Bronchial epithelial cell (primary cell): ENCODE data around the gene SLC25A27. TPM values are rescaled to one million over a fixed set of nuclear protein-coding genes. Genes with fewer than 3 reads are reported as not detected.

Experiments
- DNase-seq: peaks from one replicate; pipeline ENCODE4 v3.0.0-alpha.2; 2010; ENCODE audit warnings: low read depth
- FAIRE-seq: peaks from 2 replicates; lab custom pipeline; 2011; peaks lifted over from hg19 to GRCh38; lab: Jason Lieb, UNC
- H3K27me3 ChIP-seq: 2 replicates; pipeline ENCODE4 v1.5.1; 2011; ENCODE audit warnings: low read length; ENCODE audit not compliant: control insufficient read depth, insufficient read depth
- H3K36me3 ChIP-seq: 2 replicates; pipeline ENCODE4 v1.5.1; 2011; ENCODE audit warnings: low read length; ENCODE audit not compliant: control insufficient read depth, insufficient read depth
- H3K4me3 ChIP-seq: 2 replicates; pipeline ENCODE4 v1.5.1; 2011; ENCODE audit warnings: mild to moderate bottlenecking, low read depth, low read length, control low read depth
- total RNA-seq: library from RNA; depleted of rRNA; stranded (reverse); fragments of >200 nt; gene quantifications from 2 replicates; pipeline ENCODE4 v1.2.1, GENCODE V29; 2014
- TF ChIP-seq, protein P1 (sequence below): IDR thresholded peaks from 2 replicates; pipeline ENCODE4 v1.5.1; 2011; ENCODE audit warnings: mild to moderate bottlenecking, moderate library complexity, low read length, control low read depth, inconsistent platforms; ENCODE audit not compliant: insufficient read depth, severe bottlenecking

The SLC25A27 gene
- total RNA-seq, 1 donor from 2014 or later, result 5.3 TPM

DNA sequence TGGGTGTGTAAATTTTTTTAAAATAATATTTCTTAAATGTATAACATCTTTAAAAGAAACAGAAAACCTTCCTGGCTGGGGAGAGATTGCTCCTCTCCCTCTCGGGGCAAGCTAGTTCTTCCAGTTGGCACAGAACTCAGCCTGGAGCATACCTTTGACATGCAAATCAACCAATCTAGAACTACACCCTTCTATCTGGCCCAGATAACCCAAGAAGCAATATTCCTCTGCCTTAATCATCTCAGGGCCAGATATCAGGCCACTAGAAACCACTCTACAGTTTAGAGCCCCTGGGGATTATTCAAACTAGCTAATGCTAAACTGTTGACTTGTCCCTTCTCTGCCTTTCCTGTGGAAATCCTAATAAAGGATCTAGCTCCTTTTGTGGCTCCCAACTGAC lies 34.0 kb upstream of the SLC25A27 start:
- FAIRE-seq, result no peak
- DNase-seq, result no peak
- Histone ChIP-seq H3K4me3 (no peak overlapping the region), H3K27me3 (no peaks in the 10 kb centered on the region), H3K36me3 (no peaks in the 10 kb centered on the region)
- TF ChIP-seq, protein P1, sequence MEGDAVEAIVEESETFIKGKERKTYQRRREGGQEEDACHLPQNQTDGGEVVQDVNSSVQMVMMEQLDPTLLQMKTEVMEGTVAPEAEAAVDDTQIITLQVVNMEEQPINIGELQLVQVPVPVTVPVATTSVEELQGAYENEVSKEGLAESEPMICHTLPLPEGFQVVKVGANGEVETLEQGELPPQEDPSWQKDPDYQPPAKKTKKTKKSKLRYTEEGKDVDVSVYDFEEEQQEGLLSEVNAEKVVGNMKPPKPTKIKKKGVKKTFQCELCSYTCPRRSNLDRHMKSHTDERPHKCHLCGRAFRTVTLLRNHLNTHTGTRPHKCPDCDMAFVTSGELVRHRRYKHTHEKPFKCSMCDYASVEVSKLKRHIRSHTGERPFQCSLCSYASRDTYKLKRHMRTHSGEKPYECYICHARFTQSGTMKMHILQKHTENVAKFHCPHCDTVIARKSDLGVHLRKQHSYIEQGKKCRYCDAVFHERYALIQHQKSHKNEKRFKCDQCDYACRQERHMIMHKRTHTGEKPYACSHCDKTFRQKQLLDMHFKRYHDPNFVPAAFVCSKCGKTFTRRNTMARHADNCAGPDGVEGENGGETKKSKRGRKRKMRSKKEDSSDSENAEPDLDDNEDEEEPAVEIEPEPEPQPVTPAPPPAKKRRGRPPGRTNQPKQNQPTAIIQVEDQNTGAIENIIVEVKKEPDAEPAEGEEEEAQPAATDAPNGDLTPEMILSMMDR, result no peak

GRCh38 chr6:46626228-46626909 lies 26.4 kb upstream of the SLC25A27 start:
- H3K27me3 ChIP-seq, result no peaks in the 10 kb centered on the region
- H3K36me3 ChIP-seq, result no peaks in the 10 kb centered on the region
- H3K4me3 ChIP-seq, result no peak overlapping the region
- TF ChIP-seq, protein P1, result peak; percentile 31
- FAIRE-seq, result no peak
- DNase-seq, result peak; percentile 53

GRCh38 chr6:46626976-46627375 lies 25.8 kb upstream of the SLC25A27 start:
- DNase-seq, result no peak
- no peak for FAIRE-seq
- Histone ChIP-seq H3K4me3 (no peak overlapping the region), H3K36me3 (no peaks in the 10 kb centered on the region), H3K27me3 (no peaks in the 10 kb centered on the region)
- TF ChIP-seq, protein P1, result no peak

DNA sequence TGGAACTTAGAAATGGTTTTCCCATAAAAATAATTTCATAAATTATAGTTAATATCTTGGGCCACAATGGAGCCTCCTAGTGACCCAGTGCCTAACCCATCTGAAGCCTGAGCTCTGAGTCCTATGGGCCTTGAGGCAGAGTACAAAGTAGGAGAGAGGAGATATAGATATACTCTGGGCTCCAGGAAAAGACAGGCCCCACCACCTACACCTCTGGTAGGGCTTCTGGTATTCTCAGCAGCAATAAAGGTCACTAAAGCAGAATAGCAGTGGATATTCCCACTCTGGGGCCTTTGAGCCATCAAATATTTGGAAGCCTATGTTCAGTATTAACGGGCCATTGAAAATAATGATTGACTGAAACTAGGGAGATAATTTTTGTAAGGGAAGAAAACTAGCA lies 24.3 kb upstream of the SLC25A27 start:
- Histone ChIP-seq H3K27me3 (no peaks in the 10 kb centered on the region), H3K4me3 (no peak overlapping the region), H3K36me3 (no peaks in the 10 kb centered on the region)
- no peak for FAIRE-seq
- TF ChIP-seq, protein P1, result no peak
- no peak for DNase-seq

DNA sequence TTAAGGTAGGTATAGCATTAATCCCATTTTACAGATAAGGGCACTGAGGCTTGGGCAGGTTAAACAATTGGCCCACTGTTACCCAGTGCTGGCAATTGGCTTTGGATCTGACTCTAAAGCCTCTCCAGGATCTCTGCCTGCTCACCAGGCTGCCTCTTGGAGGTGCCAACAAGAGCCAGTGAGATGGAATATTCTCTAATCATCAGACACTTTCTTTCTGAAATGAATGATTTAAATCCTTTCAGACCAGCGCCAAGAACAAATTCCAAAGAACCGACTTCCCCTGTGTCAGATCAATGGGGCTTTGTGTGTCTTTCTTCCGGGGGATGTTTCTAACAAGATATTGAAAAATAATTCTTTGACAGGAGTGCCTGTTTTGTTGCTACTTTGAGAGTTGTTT lies 23.8 kb upstream of the SLC25A27 start:
- DNase-seq (no peak), FAIRE-seq (no peak)
- TF ChIP-seq, protein P1, result no peak
- Histone ChIP-seq H3K36me3 (no peaks in the 10 kb centered on the region), H3K27me3 (no peaks in the 10 kb centered on the region), H3K4me3 (no peak overlapping the region)

GRCh38 chr6:46629691-46630090 lies 23.1 kb upstream of the SLC25A27 start:
- H3K4me3 ChIP-seq, result no peak overlapping the region
- H3K27me3 ChIP-seq, result no peaks in the 10 kb centered on the region
- TF ChIP-seq, protein P1, result no peak
- FAIRE-seq, result no peak
- H3K36me3 ChIP-seq, result no peaks in the 10 kb centered on the region
- no peak for DNase-seq
